Activated CD4-positive, alpha-beta T cell treated with anti-CD3 and anti-CD28 coated beads, Interleukin-2, Interleukin-4, amounts not matched to agents 100 ng/mL and 50 ng/mL, durations not matched to agents 16 hours and 8 hours (primary cell): ENCODE results near the gene CALHM4.

Experiments
- DNase-seq: peaks from one replicate; pipeline ENCODE4 v3.0.0-alpha.2; 2020; ENCODE audit warnings: low spot score

Gene CALHM4

GRCh38 chr6:116542426-116542825 lies 11.1 kb upstream of the CALHM4 start:
- DNase-seq: no peak

- DNase-seq: no peak
Measured at GRCh38 chr6:116543149-116543548, 10.4 kb upstream of the CALHM4 start.

- no peak for DNase-seq
Measured at GRCh38 chr6:116545651-116546050, 7.9 kb upstream of the CALHM4 start, which contains the start of gene TRAPPC3L. Gene TRAPPC3L (minus strand): TSS chr6:116545684. CDS start chr6:116545514, 170 bp downstream.

GRCh38 chr6:116547358-116547757 lies 6.2 kb upstream of the CALHM4 start:
- no peak for DNase-seq

GRCh38 chr6:116550796-116551195 lies 2.8 kb upstream of the CALHM4 start:
- DNase-seq: no peak

- DNase-seq: no peak
Measured at GRCh38 chr6:116556065-116556464, 2.5 kb downstream of the CALHM4 start.

- no peak for DNase-seq
Measured at GRCh38 chr6:116556814-116557415, 3.4 kb downstream of the CALHM4 start.

- DNase-seq: no peak
Measured at GRCh38 chr6:116557893-116558292, 4.3 kb downstream of the CALHM4 start.

GRCh38 chr6:116560130-116560529 lies 6.6 kb downstream of the CALHM4 start:
- DNase-seq: no peak

GRCh38 chr6:116561377-116562018 lies 7.9 kb downstream of the CALHM4 start:
- DNase-seq: peak; percentile 70

- no peak for DNase-seq
Measured at GRCh38 chr6:116562019-116562403, 8.5 kb downstream of the CALHM4 start.

- DNase-seq: no peak
Measured at GRCh38 chr6:116562614-116563013, 9.1 kb downstream of the CALHM4 start.

- no peak for DNase-seq
Measured at GRCh38 chr6:116563830-116564229, 10.3 kb downstream of the CALHM4 start.

GRCh38 chr6:116564311-116564710 lies 10.8 kb downstream of the CALHM4 start:
- DNase-seq: no peak

- no peak for DNase-seq
Measured at GRCh38 chr6:116564921-116565872, 11.6 kb downstream of the CALHM4 start.

GRCh38 chr6:116568111-116568510 lies 14.6 kb downstream of the CALHM4 start:
- DNase-seq: no peak

GRCh38 chr6:116568821-116569755 lies 15.5 kb downstream of the CALHM4 start:
- no peak for DNase-seq

- peak; percentile 99 for DNase-seq
Measured at GRCh38 chr6:116570856-116571682, 17.5 kb downstream of the CALHM4 start, which contains the start of gene RWDD1. Gene RWDD1 (plus strand): TSS chr6:116571504. CDS start chr6:116571583, 79 bp downstream.

- DNase-seq: no peak
Measured at GRCh38 chr6:116571683-116572000, 18.1 kb downstream of the CALHM4 start.

GRCh38 chr6:116572162-116572561 lies 18.6 kb downstream of the CALHM4 start:
- DNase-seq: peak; percentile 19

GRCh38 chr6:116575227-116575626 lies 21.7 kb downstream of the CALHM4 start:
- no peak for DNase-seq
